CD14-positive monocyte (primary cell): Measurements from ENCODE around the gene FAAP20. TPM values are rescaled to one million over a fixed set of nuclear protein-coding genes. Genes with fewer than 3 reads are reported as not detected.

Source experiments
- DNase-seq, 3 donors: peaks; one replicate each; pipeline ENCODE4 v3.0.0-alpha.2; 2011 to 2022
- H2AFZ ChIP-seq: 2 replicates; pipeline ENCODE4 v1.6.0; 2012; ENCODE audit warnings: mild to moderate bottlenecking, low read depth, low read length, inconsistent platforms; ENCODE audit not compliant: insufficient read depth, poor library complexity, severe bottlenecking
- H3K27ac ChIP-seq, 2 donors: 1 replicate in 1 of 2; 2 replicates in 1 of 2; pipeline ENCODE4 v1.5.1; 2012 to 2013; ENCODE audit warnings: low read length in 2 of 2, control low read depth in 1 of 2, inconsistent platforms in 1 of 2, low read depth in 1 of 2, mild to moderate bottlenecking in 1 of 2
- H3K27me3 ChIP-seq, 2 donors: one replicate each; pipeline versions ENCODE4 v1.6.0 to v1.6.1; 2011 to 2013; ENCODE audit warnings: low read length in 2 of 2; ENCODE audit not compliant: control insufficient read depth in 2 of 2, insufficient read depth in 2 of 2
- H3K36me3 ChIP-seq, 2 donors: replicated peaks in 1 of 2; 1 replicate in 1 of 2; 2 replicates in 1 of 2; pipeline versions ENCODE4 v1.5.1 to v1.6.1; 2012 to 2013; ENCODE audit warnings: low read length in 2 of 2, control low read depth in 1 of 2, inconsistent platforms in 1 of 2, mild to moderate bottlenecking in 1 of 2; ENCODE audit not compliant: insufficient read depth in 2 of 2, control insufficient read depth in 1 of 2
- H3K4me1 ChIP-seq, 2 donors: 1 replicate in 1 of 2; 2 replicates in 1 of 2; pipeline versions ENCODE4 v1.5.1 to v1.6.1; 2012 to 2013; ENCODE audit warnings: low read length in 2 of 2, control low read depth in 1 of 2, inconsistent platforms in 1 of 2, mild to moderate bottlenecking in 1 of 2, moderate library complexity in 1 of 2; ENCODE audit not compliant: insufficient read depth in 2 of 2, control insufficient read depth in 1 of 2
- H3K4me2 ChIP-seq: replicated peaks from 2 replicates; pipeline ENCODE3; 2012; ENCODE audit warnings: low read length, moderate library complexity, mild to moderate bottlenecking; ENCODE audit not compliant: poor library complexity, severe bottlenecking; ENCODE audit errors: extremely low read depth
- H3K4me3 ChIP-seq, 3 experiments: fragments of 200-600 bp in 1 of 3; sonication (generic) in 1 of 3; replicated peaks in 1 of 3; 1 replicate in 2 of 3; 2 replicates in 1 of 3; pipeline ENCODE4 v1.5.1; 2011 to 2013; ENCODE audit warnings: low read length in 3 of 3, mild to moderate bottlenecking in 3 of 3, control low read depth in 2 of 3, low read depth in 2 of 3, inconsistent platforms in 1 of 3, moderate library complexity in 1 of 3
- H3K79me2 ChIP-seq: 2 replicates; pipeline ENCODE4 v1.6.0; 2012; ENCODE audit warnings: mild to moderate bottlenecking, control low read depth, inconsistent platforms, low read length, moderate library complexity; ENCODE audit not compliant: insufficient read depth
- H3K9ac ChIP-seq: 2 replicates; pipeline ENCODE4 v1.6.0; 2017; ENCODE audit warnings: low read length, mild to moderate bottlenecking; ENCODE audit not compliant: insufficient read depth, poor library complexity, severe bottlenecking
- H3K9me3 ChIP-seq, 2 donors: replicated peaks in 1 of 2; 1 replicate in 1 of 2; 2 replicates in 1 of 2; pipeline versions ENCODE4 v1.5.1 to v1.6.1; 2012 to 2013; ENCODE audit warnings: low read length in 2 of 2, control low read depth in 1 of 2; ENCODE audit not compliant: control insufficient read depth in 1 of 2, insufficient read depth in 1 of 2
- H4K20me1 ChIP-seq: 2 replicates; pipeline ENCODE4 v1.6.0; 2012; ENCODE audit warnings: mild to moderate bottlenecking, low read length, control low read depth, moderate library complexity; ENCODE audit not compliant: insufficient read depth
- H3K27ac Mint-ChIP-seq, 7 donors: one replicate each; pipeline ENCODE4 v1.8.0; 2020; ENCODE audit warnings: mild to moderate bottlenecking in 7 of 7, mixed read lengths in 7 of 7, moderate library complexity in 6 of 7, inconsistent platforms in 2 of 7
- H3K27me3 Mint-ChIP-seq, 3 donors: one replicate each; pipeline ENCODE4 v1.8.0; 2021 to 2022; ENCODE audit warnings: low read depth in 3 of 3, mild to moderate bottlenecking in 3 of 3, mixed read lengths in 3 of 3, moderate library complexity in 3 of 3, inconsistent platforms in 1 of 3
- H3K36me3 Mint-ChIP-seq, 2 donors: one replicate each; pipeline ENCODE4 v1.8.0; 2020; ENCODE audit warnings: mixed read lengths in 2 of 2, inconsistent platforms in 1 of 2, mild to moderate bottlenecking in 1 of 2
- H3K4me1 Mint-ChIP-seq: one replicate; pipeline ENCODE4 v1.8.0; 2020; ENCODE audit warnings: mild to moderate bottlenecking, mixed read lengths
- H3K4me3 Mint-ChIP-seq, 2 donors: one replicate each; pipeline ENCODE4 v1.8.0; 2020; ENCODE audit warnings: mild to moderate bottlenecking in 2 of 2, mixed read lengths in 2 of 2, moderate library complexity in 1 of 2
- H3K9me3 Mint-ChIP-seq, 7 donors: one replicate each; pipeline ENCODE4 v1.8.0; 2020 to 2022; ENCODE audit warnings: mixed read lengths in 7 of 7, mild to moderate bottlenecking in 6 of 7, moderate library complexity in 6 of 7, inconsistent platforms in 2 of 7
- CTCF ChIP-seq: fragments of 200-600 bp; IDR thresholded peaks from one replicate; pipeline ENCODE4 v1.8.0; 2022; ENCODE audit warnings: antibody characterized with exemption, mild to moderate bottlenecking
- WGBS: methylation state at CpG from one replicate; pipeline ENCODE4 v1.1.5; 2013; ENCODE audit warnings: missing lambda C conversion rate; ENCODE audit not compliant: insufficient coverage; 5-methylcytosine and 5-hydroxymethylcytosine counted together
- intact Hi-C, 2 donors: fragments of 100-400 bp; cut with micrococcal nuclease; formaldehyde crosslinking; loops; one replicate each; pipeline versions ENCODE4 v1.15.0 to v1.15.1; 2023
- polyA plus RNA-seq, 3 donors: library from polyadenylated mRNA; depleted of rRNA in 1 of 3; unstranded in 2 of 3; stranded (reverse) in 1 of 3; fragments of 300-500 nt in 2 of 3; fragments of >200 nt in 1 of 3; fragmentation: Illumina TruSeq in 2 of 3; gene quantifications; 1 replicate in 2 of 3; 2 replicates in 1 of 3; pipeline ENCODE4 v1.2.3, GENCODE V29; 2012 to 2021

Gene FAAP20
- polyA plus RNA-seq, 3 donors, result 11.8 to 49.3 (median 35.1) TPM

GRCh38 chr1:2155788-2156187 lies 38.8 kb downstream of the FAAP20 start:
- no peak overlapping the region for H3K27ac ChIP-seq
- no peak for DNase-seq
- TF ChIP-seq CTCF, result no peak
- Mint-ChIP-seq H3K36me3 (peaks cover 17 to 22% of the 10 kb centered on the region in 2 donors), H3K9me3 (peaks cover 0 to 6% (median 0%) of the 10 kb centered on the region in 7 donors), H3K27me3 (peaks cover 0 to 8% (median 0%) of the 10 kb centered on the region in 3 donors), H3K27ac (peak overlapping the region in 1 of 7 donors; percentile 33), H3K4me3 (no peak overlapping the region), H3K4me1 (peaks cover 19% of the 10 kb centered on the region)
- peaks cover 36 to 43% of the 10 kb centered on the region in 2 donors for H3K4me1 ChIP-seq
- no peaks in the 10 kb centered on the region for H4K20me1 ChIP-seq
- peaks cover 4% of the 10 kb centered on the region for H3K79me2 ChIP-seq
- no peak overlapping the region for H3K4me3 ChIP-seq
- no peak overlapping the region for H2AFZ ChIP-seq
- no peak overlapping the region for H3K4me2 ChIP-seq
- intact Hi-C loops, result no loop called here
- H3K36me3 ChIP-seq, result no peaks in the 10 kb centered on the region
- H3K9me3 ChIP-seq, result no peaks in the 10 kb centered on the region
- WGBS, result 92% methylated on average over 3 of the region's 6 CpGs
- H3K9ac ChIP-seq, result no peak overlapping the region
- no peaks in the 10 kb centered on the region for H3K27me3 ChIP-seq

- no peaks in the 10 kb centered on the region for H3K9me3 ChIP-seq
- H2AFZ ChIP-seq, result no peak overlapping the region
- Mint-ChIP-seq H3K27me3 (peaks cover 0 to 6% (median 2%) of the 10 kb centered on the region in 3 donors), H3K9me3 (peaks cover 0 to 6% (median 0%) of the 10 kb centered on the region in 7 donors), H3K4me3 (no peak overlapping the region), H3K36me3 (peaks cover 13 to 22% of the 10 kb centered on the region in 2 donors), H3K4me1 (peaks cover 15% of the 10 kb centered on the region), H3K27ac (peak overlapping the region in 1 of 7 donors; percentile 1)
- H4K20me1 ChIP-seq, result no peaks in the 10 kb centered on the region
- peaks cover 42 to 49% of the 10 kb centered on the region in 2 donors for H3K4me1 ChIP-seq
- no peak overlapping the region for H3K4me2 ChIP-seq
- no peak overlapping the region for H3K9ac ChIP-seq
- no peak overlapping the region for H3K4me3 ChIP-seq
- H3K79me2 ChIP-seq, result peaks cover 4% of the 10 kb centered on the region
- TF ChIP-seq CTCF, result no peak
- DNase-seq, result no peak
- H3K27me3 ChIP-seq, result no peaks in the 10 kb centered on the region
- H3K27ac ChIP-seq, result no peak overlapping the region
- intact Hi-C loops, result no loop called here
- WGBS, result 97% methylated on average over 10 of the region's 10 CpGs
- H3K36me3 ChIP-seq, result no peaks in the 10 kb centered on the region
These were observed 39.4 kb downstream of the FAAP20 start for GRCh38 chr1:2155147-2155598.
